Peyer's patch (tissue), 4 donors: Measurements from ENCODE around the gene ZNF79. TPM values are rescaled to one million over a fixed set of nuclear protein-coding genes. Genes with fewer than 3 reads are reported as not detected.
A peak's percentile ranks its signal among the peaks of the same experiment; 100 is the strongest.

Source experiments
- DNase-seq, 3 donors: peaks; one replicate each; pipeline ENCODE4 v3.0.0-alpha.2; 2017 to 2019
- H3K27ac ChIP-seq, 4 donors: fragments of 200-600 bp; sonication (generic); one replicate each; pipeline ENCODE4 v1.5.1; 2016 to 2019
- H3K27me3 ChIP-seq, 2 donors: fragments of 200-600 bp; sonication (generic); one replicate each; pipeline ENCODE4 v1.5.1; 2019
- H3K36me3 ChIP-seq, 3 donors: fragments of 200-600 bp; sonication (generic); one replicate each; pipeline ENCODE4 v1.5.1; 2016 to 2019
- H3K4me1 ChIP-seq, 4 donors: fragments of 200-600 bp; sonication (generic); one replicate each; pipeline ENCODE4 v1.5.1; 2016 to 2019
- H3K4me3 ChIP-seq, 4 donors: fragments of 200-600 bp; sonication (generic); 1 replicate in 3 of 4; 2 replicates in 1 of 4; pipeline ENCODE4 v1.5.1; 2016 to 2019; ENCODE audit warnings: mild to moderate bottlenecking in 1 of 4
- H3K9me3 ChIP-seq, 4 donors: fragments of 200-600 bp; sonication (generic); one replicate each; pipeline ENCODE4 v1.5.1; 2016 to 2019; ENCODE audit warnings: mild to moderate bottlenecking in 1 of 4
- CTCF ChIP-seq, 6 experiments: fragments of 450-650 bp in 4 of 6; fragments of 200-600 bp in 2 of 6; sonication (generic) in 1 of 6; IDR thresholded peaks; one replicate each; pipeline ENCODE4 v1.5.1; 2017 to 2019; ENCODE audit warnings: antibody characterized with exemption in 6 of 6, mild to moderate bottlenecking in 3 of 6, moderate library complexity in 1 of 6
- POLR2A ChIP-seq, 2 donors: fragments of 450-650 bp; IDR thresholded peaks; one replicate each; pipeline ENCODE4 v1.5.1; 2017; ENCODE audit warnings: antibody characterized with exemption in 2 of 2, mild to moderate bottlenecking in 2 of 2, moderate library complexity in 2 of 2
- total RNA-seq, 4 donors: library from RNA; depleted of rRNA; stranded (reverse); fragments of >200 nt; gene quantifications; one replicate each; pipeline ENCODE4 v1.1.0, GENCODE V29; 2016

ZNF79 gene
- total RNA-seq, 4 donors from 2014 or later, result 12.7 to 47.9 (median 14.4) TPM

GRCh38 chr9:127428348-127428747 is 4.2 kb downstream of the ZNF79 start:
- DNase-seq, result no peak
- Histone ChIP-seq H3K36me3 (peaks cover 0 to 32% (median 0%) of the 10 kb centered on the region in 3 donors), H3K9me3 (no peaks in the 10 kb centered on the region), H3K4me3 (no peak overlapping the region), H3K27ac (no peak overlapping the region), H3K27me3 (no peaks in the 10 kb centered on the region), H3K4me1 (peaks cover 0 to 15% (median 5%) of the 10 kb centered on the region in 4 donors)
- no peak for TF ChIP-seq CTCF (IDR thresholded peaks at IDR 0.05)
- no peak for TF ChIP-seq POLR2A (IDR thresholded peaks at IDR 0.05)

- H3K27me3 ChIP-seq, result no peaks in the 10 kb centered on the region
- no peaks in the 10 kb centered on the region for H3K9me3 ChIP-seq
- H3K27ac ChIP-seq, result no peak overlapping the region
- no peak overlapping the region for H3K4me3 ChIP-seq
- TF ChIP-seq POLR2A (IDR thresholded peaks at IDR 0.05) (no peak), CTCF (IDR thresholded peaks at IDR 0.05) (no peak)
- H3K4me1 ChIP-seq, result peaks cover 0 to 9% (median 0%) of the 10 kb centered on the region in 4 donors
- DNase-seq, result no peak
- H3K36me3 ChIP-seq, result peaks cover 0 to 52% (median 0%) of the 10 kb centered on the region in 3 donors
These were observed 6.2 kb downstream of the ZNF79 start for GRCh38 chr9:127430415-127430814.

GRCh38 chr9:127437497-127438264 is 13.5 kb downstream of the ZNF79 start:
- no peak overlapping the region for H3K4me3 ChIP-seq
- peak in 1 of 6 experiments; percentile 5 for TF ChIP-seq CTCF (IDR thresholded peaks at IDR 0.05)
- TF ChIP-seq POLR2A (IDR thresholded peaks at IDR 0.05), result no peak
- no peaks in the 10 kb centered on the region for H3K27me3 ChIP-seq
- no peaks in the 10 kb centered on the region for H3K9me3 ChIP-seq
- H3K4me1 ChIP-seq, result no peaks in the 10 kb centered on the region
- no peak overlapping the region for H3K27ac ChIP-seq
- no peak for DNase-seq
- peaks cover 0 to 97% (median 0%) of the 10 kb centered on the region in 3 donors for H3K36me3 ChIP-seq

- Histone ChIP-seq H3K36me3 (peaks cover 0 to 98% (median 0%) of the 10 kb centered on the region in 3 donors), H3K9me3 (no peaks in the 10 kb centered on the region), H3K4me3 (no peak overlapping the region), H3K27ac (no peak overlapping the region), H3K27me3 (no peaks in the 10 kb centered on the region), H3K4me1 (no peaks in the 10 kb centered on the region)
- DNase-seq, result no peak
- no peak for TF ChIP-seq POLR2A (IDR thresholded peaks at IDR 0.05)
- TF ChIP-seq CTCF (IDR thresholded peaks at IDR 0.05), result no peak
These were observed 14.2 kb downstream of the ZNF79 start for GRCh38 chr9:127438394-127438793.

- DNase-seq, result peak in 1 of 3 donors; percentile 18
- Histone ChIP-seq H3K27me3 (no peaks in the 10 kb centered on the region), H3K27ac (no peak overlapping the region), H3K4me3 (no peak overlapping the region), H3K9me3 (no peaks in the 10 kb centered on the region), H3K4me1 (peaks cover 0 to 11% (median 1%) of the 10 kb centered on the region in 4 donors), H3K36me3 (peaks cover 0 to 94% (median 0%) of the 10 kb centered on the region in 3 donors)
- TF ChIP-seq CTCF (IDR thresholded peaks at IDR 0.05) (no peak), POLR2A (IDR thresholded peaks at IDR 0.05) (no peak)
These were observed 20.2 kb downstream of the ZNF79 start for GRCh38 chr9:127444283-127444920.
